D721Med (cell line): ENCODE measurements around the gene METTL14.

Source experiments
- DNase-seq: peaks from one replicate; pipeline ENCODE4 v3.0.0; 2011; ENCODE audit warnings: low spot score; ENCODE audit not compliant: insufficient read length
- FAIRE-seq: peaks from 2 replicates; lab custom pipeline; 2011; peaks lifted over from hg19 to GRCh38; lab: Jason Lieb, UNC
- TF ChIP-seq, protein P1 (sequence below): IDR thresholded peaks from 2 replicates; pipeline ENCODE4 v1.5.1; 2012; ENCODE audit warnings: mild to moderate bottlenecking, control low read depth; ENCODE audit not compliant: insufficient read depth; ENCODE audit errors: missing control alignments

The METTL14 gene

DNA sequence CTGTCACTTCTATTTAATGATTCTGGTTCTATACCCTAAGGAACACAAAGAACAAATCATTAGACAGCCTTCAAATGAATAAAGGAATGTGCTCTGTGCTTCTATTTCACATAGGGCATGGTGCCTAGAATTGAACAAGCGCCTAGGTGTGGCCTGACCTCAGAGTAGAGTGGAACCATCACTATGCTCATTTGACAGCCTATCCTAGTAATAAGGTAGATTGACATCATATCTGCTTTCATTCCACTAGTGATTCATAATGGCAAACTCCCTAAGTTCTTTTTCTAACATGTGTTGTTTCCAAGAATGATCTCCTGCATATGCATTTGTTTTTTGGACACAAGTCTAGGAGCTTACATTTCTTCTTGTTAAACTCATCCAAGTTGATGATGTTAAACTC is 36.6 kb downstream of the METTL14 start:
- DNase-seq: no peak
- FAIRE-seq: peak; percentile 16
- TF ChIP-seq, protein P1, sequence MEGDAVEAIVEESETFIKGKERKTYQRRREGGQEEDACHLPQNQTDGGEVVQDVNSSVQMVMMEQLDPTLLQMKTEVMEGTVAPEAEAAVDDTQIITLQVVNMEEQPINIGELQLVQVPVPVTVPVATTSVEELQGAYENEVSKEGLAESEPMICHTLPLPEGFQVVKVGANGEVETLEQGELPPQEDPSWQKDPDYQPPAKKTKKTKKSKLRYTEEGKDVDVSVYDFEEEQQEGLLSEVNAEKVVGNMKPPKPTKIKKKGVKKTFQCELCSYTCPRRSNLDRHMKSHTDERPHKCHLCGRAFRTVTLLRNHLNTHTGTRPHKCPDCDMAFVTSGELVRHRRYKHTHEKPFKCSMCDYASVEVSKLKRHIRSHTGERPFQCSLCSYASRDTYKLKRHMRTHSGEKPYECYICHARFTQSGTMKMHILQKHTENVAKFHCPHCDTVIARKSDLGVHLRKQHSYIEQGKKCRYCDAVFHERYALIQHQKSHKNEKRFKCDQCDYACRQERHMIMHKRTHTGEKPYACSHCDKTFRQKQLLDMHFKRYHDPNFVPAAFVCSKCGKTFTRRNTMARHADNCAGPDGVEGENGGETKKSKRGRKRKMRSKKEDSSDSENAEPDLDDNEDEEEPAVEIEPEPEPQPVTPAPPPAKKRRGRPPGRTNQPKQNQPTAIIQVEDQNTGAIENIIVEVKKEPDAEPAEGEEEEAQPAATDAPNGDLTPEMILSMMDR: no peak

DNA sequence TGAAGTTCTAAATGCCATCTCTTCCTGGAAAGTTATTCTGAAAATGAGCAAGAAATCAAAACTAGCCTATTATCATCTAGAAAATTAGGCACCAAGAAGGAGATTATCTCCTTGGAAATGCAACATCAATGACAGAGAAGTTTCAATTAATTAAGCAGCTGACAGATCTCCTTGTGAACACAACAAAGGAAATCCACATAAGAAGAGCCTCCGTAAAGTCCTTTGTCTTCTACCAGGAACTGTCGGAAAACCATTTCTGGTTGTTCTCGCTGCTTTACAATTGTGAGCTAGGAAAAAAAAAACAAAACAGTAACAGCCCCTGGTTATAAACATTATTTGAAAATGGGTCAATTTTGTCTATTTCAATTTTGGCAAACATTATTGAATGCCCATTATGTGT is 38.2 kb downstream of the METTL14 start:
- no peak for FAIRE-seq
- no peak for DNase-seq
- TF ChIP-seq, protein P1: no peak

DNA sequence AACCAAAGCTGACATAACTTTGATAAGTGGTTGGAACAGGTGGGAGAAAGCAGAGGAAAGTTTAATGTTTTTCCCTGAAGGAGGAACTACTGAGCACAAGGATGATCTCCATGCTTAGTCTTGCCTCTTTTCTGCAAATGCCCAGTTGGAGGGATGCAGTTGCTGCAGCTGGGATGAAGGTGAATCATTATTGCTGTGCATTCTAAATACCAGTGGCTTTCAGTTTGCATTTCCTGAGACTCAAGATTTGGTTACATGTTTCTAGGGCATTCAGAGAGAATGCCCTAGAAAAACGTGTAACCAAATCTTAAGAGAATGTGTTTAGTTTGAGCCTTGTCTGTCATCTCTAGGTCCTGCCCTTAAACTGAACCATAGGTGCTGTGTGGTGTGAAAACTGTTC is 42.2 kb downstream of the METTL14 start:
- TF ChIP-seq, protein P1: no peak
- FAIRE-seq: no peak

DNA sequence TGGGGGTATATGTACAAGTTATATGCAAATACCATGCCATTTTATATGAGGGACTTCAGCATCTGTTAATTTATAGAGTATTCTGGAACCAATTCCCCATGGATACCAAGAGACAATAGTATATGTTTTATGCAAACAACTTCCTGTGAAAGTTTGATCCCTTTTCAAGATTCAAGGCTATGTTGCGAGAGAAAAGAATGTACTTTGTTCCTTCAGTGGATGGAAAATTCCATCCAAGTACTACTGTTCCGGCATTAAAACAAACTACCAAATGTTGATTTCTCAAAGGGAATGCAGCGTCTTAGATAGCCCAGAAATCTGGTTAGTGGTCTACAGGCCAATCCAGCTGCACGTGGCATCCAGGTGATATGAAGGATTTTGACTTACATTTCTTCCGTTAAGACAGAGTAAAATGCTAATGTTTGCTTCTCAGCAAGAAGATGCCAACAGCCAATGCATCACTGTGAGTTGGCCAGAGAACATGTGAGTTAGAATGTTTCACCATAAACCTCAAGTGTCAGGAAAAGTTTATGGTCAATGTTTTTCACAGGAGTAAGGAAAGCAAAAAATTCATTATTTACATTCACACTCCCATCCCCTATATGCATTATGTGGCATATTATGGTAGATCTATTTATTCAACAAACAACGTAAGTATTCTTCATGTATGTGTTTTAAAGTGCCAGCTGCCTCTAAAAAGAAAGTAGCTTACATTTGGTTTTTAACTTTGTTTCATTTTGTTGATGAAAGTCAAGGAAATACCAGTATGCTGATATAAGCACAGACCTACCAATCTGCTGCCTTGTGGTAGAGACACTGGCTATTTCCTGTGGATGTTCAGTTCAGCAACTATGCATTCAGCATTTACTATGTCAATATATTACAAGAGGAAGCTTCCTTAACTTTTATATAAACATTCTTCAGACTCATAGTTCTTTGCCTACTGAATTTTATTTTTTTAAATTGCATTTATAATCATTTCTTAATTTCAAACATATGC is 44.4 kb downstream of the METTL14 start:
- DNase-seq (no peak), FAIRE-seq (no peak)
- TF ChIP-seq, protein P1: no peak

More for the DNA sequence above, 42.2 kb downstream of the METTL14 start:
- DNase-seq: no peak

DNA sequence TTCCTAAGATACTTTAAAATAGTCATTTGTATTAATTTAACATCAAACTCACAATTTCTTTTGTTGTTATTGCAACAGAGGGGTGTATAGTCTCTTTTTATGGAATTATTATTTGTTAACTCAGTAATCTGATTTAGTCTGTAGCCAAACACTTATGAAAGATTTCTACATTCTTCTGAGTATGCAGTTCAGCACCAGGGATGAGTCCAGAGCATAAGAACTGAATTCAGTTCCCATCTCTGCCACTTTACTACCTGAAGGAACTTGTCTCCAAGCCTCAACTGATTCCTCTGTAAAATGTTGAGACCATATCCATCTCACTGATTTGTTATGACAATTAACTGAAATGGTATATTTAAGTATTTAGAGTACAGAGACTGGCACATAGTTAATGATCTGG is 45.5 kb downstream of the METTL14 start:
- no peak for DNase-seq
- TF ChIP-seq, protein P1: no peak
- FAIRE-seq: no peak

DNA sequence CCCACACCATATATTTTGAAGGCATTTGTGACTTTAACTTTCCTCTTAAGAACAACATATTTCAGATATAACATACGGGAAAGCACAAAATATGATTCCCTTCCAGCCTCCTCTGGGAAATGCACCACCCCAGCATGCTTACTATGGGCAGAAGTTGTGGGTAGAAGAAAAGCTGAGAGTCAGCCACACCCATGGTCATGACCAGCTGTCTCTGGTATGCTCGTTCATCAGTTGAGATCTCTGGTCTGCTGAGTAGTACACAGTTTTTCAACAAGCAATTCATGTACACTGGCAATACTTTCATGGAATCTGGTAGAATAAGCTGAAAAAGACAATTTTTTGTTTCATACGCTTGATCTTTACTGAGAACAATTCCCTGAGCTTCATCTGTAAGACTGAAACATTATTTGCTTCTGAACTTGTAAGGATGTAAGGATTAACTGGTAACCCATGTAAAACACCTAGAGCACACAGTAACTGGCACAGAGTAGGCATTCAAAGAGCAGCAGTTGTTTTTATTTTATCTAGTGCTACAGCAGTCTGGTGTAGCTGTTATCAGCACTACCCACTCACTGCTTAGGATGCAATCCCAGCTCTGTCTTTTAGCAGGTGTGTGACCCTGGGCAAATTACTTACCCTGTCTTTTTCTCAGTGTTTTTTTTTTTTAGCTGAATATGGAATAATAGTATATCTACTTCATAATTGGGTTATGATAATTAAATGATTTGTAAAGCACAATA is 47.6 kb downstream of the METTL14 start:
- TF ChIP-seq, protein P1: no peak
- DNase-seq (no peak), FAIRE-seq (no peak)
